K562 (cell line): ENCODE measurements around the gene DOK3.

Experiments used
- ARID3A ChIP-seq: IDR thresholded peaks from 2 replicates; pipeline ENCODE4 v1.6.1; 2012; ENCODE audit warnings: low read depth, low read length, improper control_type of control experiment, borderline replicate concordance
- CTCF ChIP-seq, 3 experiments: IDR thresholded peaks in 2 of 3; conservative IDR thresholded peaks in 1 of 3; 2 replicates each; pipeline ENCODE4 v1.5.1; 2011 to 2012; ENCODE audit warnings: low read length in 3 of 3, mild to moderate bottlenecking in 3 of 3, control low read depth in 2 of 3, improper control_type of control experiment in 1 of 3, inconsistent platforms in 1 of 3, low read depth in 1 of 3, mixed read lengths in 1 of 3, moderate library complexity in 1 of 3; ENCODE audit not compliant: insufficient read depth in 2 of 3
- HDAC2 ChIP-seq: fragments of 450-650 bp; IDR thresholded peaks from 2 replicates; pipeline ENCODE4 v1.6.1; 2016; ENCODE audit warnings: mild to moderate bottlenecking
- RFX5 ChIP-seq: IDR thresholded peaks from 2 replicates; pipeline ENCODE4 v1.6.1; 2011; ENCODE audit warnings: low read depth, mild to moderate bottlenecking, improper control_type of control experiment, low read length

GRCh38 chr5:177478711-177479646 is 30.6 kb downstream of the DOK3 start:
- TF ChIP-seq CTCF (IDR thresholded peaks at IDR 0.05 in 2 of 3, conservative IDR thresholded peaks at IDR 0.05 in 1 of 3; ENCODE audit: insufficient read depth in 2 of 3, low read depth in 1 of 3, low read length in 3 of 3) = no peak
- 0 out of 2 replicates have a peak, but pooled peaks have one; percentile 12 for TF ChIP-seq HDAC2
- no peak for TF ChIP-seq ARID3A
- no peak for TF ChIP-seq RFX5
